ENCODE data around the gene PCDH12. TPM values are rescaled to one million over a fixed set of nuclear protein-coding genes. Genes with fewer than 3 reads are reported as not detected.

The PCDH12 gene
- total RNA-seq (2014; rRNA removed; shearing (Covaris generic)): 0.15 and 0.21 TPM in 2 replicates

GRCh38 chr5:141958113-141958512, at the start of gene PCDH12:
TSS of gene PCDH12 (minus strand) at chr5:141958202. CDS start at chr5:141957851, 351 bp downstream.

GRCh38 chr5:141968914-141969608, 11.1 kb upstream of the PCDH12 start, which contains the start of gene RNF14:
TSS of gene RNF14 (plus strand) at chr5:141969105. CDS start at chr5:141973589, 4,484 bp downstream.

GRCh38 chr5:141923448-141924313, 34.3 kb downstream of the PCDH12 start, which contains the start of gene DELE1:
TSS of gene DELE1 (plus strand) at chr5:141923871. CDS start at chr5:141923942, 71 bp downstream.

Other genes starting within 250 kb of the PCDH12 start
- 37.9 and 41.7 TPM in 2 replicates for gene PCDH1, start 79.8 kb downstream of the PCDH12 start, total RNA-seq (2014; rRNA removed; shearing (Covaris generic))
- gene DELE1, start 34.3 kb downstream of the PCDH12 start, total RNA-seq (2014; rRNA removed; shearing (Covaris generic)): 96.5 and 105 TPM in 2 replicates
- 33.3 and 42.5 TPM in 2 replicates for gene RNF14, start 10.9 kb upstream of the PCDH12 start, total RNA-seq (2014; rRNA removed; shearing (Covaris generic))
- 35.6 and 39.4 TPM in 2 replicates for gene GNPDA1, start 54.8 kb upstream of the PCDH12 start, total RNA-seq (2014; rRNA removed; shearing (Covaris generic))
- 33.5 and 69.2 TPM in 2 replicates for gene NDFIP1, start 150.6 kb upstream of the PCDH12 start, total RNA-seq (2014; rRNA removed; shearing (Covaris generic))